GM21390 (cell line): ENCODE results near the gene PPL.
"Not testable (repeated sequence)": the region's sequence is repeated elsewhere in the genome, so short reads cannot be mapped to it uniquely, and the experiment has no call there.

ENCODE experiments used
- ATAC-seq: cut with Tn5 transposase; IDR thresholded peaks from one replicate; pipeline ENCODE4 v1.9.1; 2021; ENCODE audit not compliant: unreplicated experiment

PPL gene

GRCh38 chr16:4958510-4959438 lies 21.8 kb upstream of the PPL start:
- ATAC-seq, result no peak

GRCh38 chr16:4957720-4958509 lies 21.0 kb upstream of the PPL start, which contains the start of gene SEC14L5:
Gene SEC14L5, plus strand, starts transcription at chr16:4958330. Its CDS starts 994 bp downstream, at chr16:4959324.
- peak; percentile 72 for ATAC-seq

- ATAC-seq, result no peak
Measured at GRCh38 chr16:4957420-4957719, 20.4 kb upstream of the PPL start.

GRCh38 chr16:4954714-4955113 lies 17.8 kb upstream of the PPL start:
- no peak for ATAC-seq

GRCh38 chr16:4951583-4951982 lies 14.6 kb upstream of the PPL start:
- ATAC-seq, result not testable (repeated sequence)

GRCh38 chr16:4949986-4950385 lies 13.0 kb upstream of the PPL start:
- ATAC-seq, result no peak

- ATAC-seq, result no peak
Measured at GRCh38 chr16:4948903-4949766, 12.2 kb upstream of the PPL start.

GRCh38 chr16:4947722-4948503 lies 11.0 kb upstream of the PPL start:
- no peak for ATAC-seq

GRCh38 chr16:4946917-4947316 lies 10.0 kb upstream of the PPL start:
- no peak for ATAC-seq

- no peak for ATAC-seq
Measured at GRCh38 chr16:4945560-4946502, 8.9 kb upstream of the PPL start.

GRCh38 chr16:4944333-4945281 lies 7.7 kb upstream of the PPL start:
- no peak for ATAC-seq

GRCh38 chr16:4942481-4942880 lies 5.5 kb upstream of the PPL start:
- no peak for ATAC-seq

GRCh38 chr16:4940719-4941118 lies 3.8 kb upstream of the PPL start:
- ATAC-seq, result no peak

GRCh38 chr16:4938683-4939030 lies 1.7 kb upstream of the PPL start:
- no peak for ATAC-seq

- no peak for ATAC-seq
Measured at GRCh38 chr16:4937782-4938682, 1.1 kb upstream of the PPL start.

- no peak for ATAC-seq
Measured at GRCh38 chr16:4936181-4936990, 562 bp downstream of the PPL start.
